T47D (cell line): Measurements from ENCODE around the gene SSU72.

Experiments
- DNase-seq, 2 experiments: peaks; one replicate each; pipeline versions ENCODE4 v3.0.0 to v3.0.0-alpha.2; 2011 to 2012; ENCODE audit warnings: low read depth in 1 of 2, low spot score in 1 of 2
- JUND ChIP-seq: IDR thresholded peaks from 2 replicates; pipeline ENCODE4 v1.6.1; 2012; ENCODE audit warnings: low read depth
- in situ Hi-C: cut with HindIII; loops from 2 replicates; pipeline ENCODE4 v1.10.0; 2016; ENCODE audit warnings: low sequenced_read_pairs, low pct_unique_long_range_greater_than_20kb

Gene SSU72

GRCh38 chr1:1556505-1556904, 18.2 kb downstream of the SSU72 start:
- in situ Hi-C loops = no loop called here
- TF ChIP-seq JUND = no peak
- DNase-seq = no peak

- in situ Hi-C loops = no loop called here
- TF ChIP-seq JUND = no peak
- DNase-seq = no peak
Measured at GRCh38 chr1:1554926-1555915, 19.4 kb downstream of the SSU72 start.

- DNase-seq = no peak
- in situ Hi-C loops = no loop called here
- no peak for TF ChIP-seq JUND
Measured at GRCh38 chr1:1554550-1554925, 20.1 kb downstream of the SSU72 start.

GRCh38 chr1:1553821-1554494, 20.7 kb downstream of the SSU72 start:
- no peak for DNase-seq
- no peak for TF ChIP-seq JUND
- in situ Hi-C loops = no loop called here

GRCh38 chr1:1552263-1552639, 22.4 kb downstream of the SSU72 start:
- no peak for DNase-seq
- no peak for TF ChIP-seq JUND
- in situ Hi-C loops = no loop called here

- in situ Hi-C loops = no loop called here
- no peak for TF ChIP-seq JUND
- no peak for DNase-seq
Measured at GRCh38 chr1:1551524-1552262, 23.0 kb downstream of the SSU72 start.

GRCh38 chr1:1550591-1551432, 23.9 kb downstream of the SSU72 start:
- peak in 1 of 2 experiments; percentile 48 for DNase-seq
- TF ChIP-seq JUND = no peak
- in situ Hi-C loops = no loop called here

GRCh38 chr1:1550087-1550486, 24.6 kb downstream of the SSU72 start:
- DNase-seq = no peak
- no peak for TF ChIP-seq JUND
- in situ Hi-C loops = no loop called here

GRCh38 chr1:1548591-1548990, 26.1 kb downstream of the SSU72 start:
- DNase-seq = no peak
- TF ChIP-seq JUND = no peak
- in situ Hi-C loops = no loop called here

GRCh38 chr1:1547476-1547875, 27.2 kb downstream of the SSU72 start:
- TF ChIP-seq JUND = no peak
- in situ Hi-C loops = no loop called here
- DNase-seq = no peak

- no peak for TF ChIP-seq JUND
- DNase-seq = no peak
- in situ Hi-C loops = no loop called here
Measured at GRCh38 chr1:1547011-1547410, 27.7 kb downstream of the SSU72 start.

GRCh38 chr1:1545946-1546737, 28.5 kb downstream of the SSU72 start:
- in situ Hi-C loops = no loop called here
- no peak for DNase-seq
- no peak for TF ChIP-seq JUND
